GM19035 (cell line): Measurements from ENCODE around the gene CBX5.
"Not testable (repeated sequence)": the region's sequence is repeated elsewhere in the genome, so short reads cannot be mapped to it uniquely, and the experiment has no call there.

Experiments used
- ATAC-seq: cut with Tn5 transposase; IDR thresholded peaks from one replicate; pipeline ENCODE4 v1.9.1; 2021; ENCODE audit not compliant: unreplicated experiment

The CBX5 gene

GRCh38 chr12:54270345-54270744 lies 9.6 kb downstream of the CBX5 start:
- no peak for ATAC-seq

GRCh38 chr12:54266852-54267251 lies 13.1 kb downstream of the CBX5 start:
- no peak for ATAC-seq

- ATAC-seq, result no peak
These were observed 14.5 kb downstream of the CBX5 start for GRCh38 chr12:54265364-54265812.

GRCh38 chr12:54262403-54262925 lies 17.5 kb downstream of the CBX5 start:
- ATAC-seq, result no peak

- ATAC-seq, result no peak
These were observed 18.0 kb downstream of the CBX5 start for GRCh38 chr12:54261815-54262402.

GRCh38 chr12:54259194-54260011 lies 20.5 kb downstream of the CBX5 start:
- no peak for ATAC-seq

- ATAC-seq, result no peak
These were observed 21.7 kb downstream of the CBX5 start for GRCh38 chr12:54258201-54258681.

- ATAC-seq, result no peak
These were observed 22.6 kb downstream of the CBX5 start for GRCh38 chr12:54257332-54257731.

GRCh38 chr12:54253240-54253639 lies 26.7 kb downstream of the CBX5 start:
- no peak for ATAC-seq

GRCh38 chr12:54251667-54252284 lies 28.1 kb downstream of the CBX5 start:
- no peak for ATAC-seq

- ATAC-seq, result no peak
These were observed 30.4 kb downstream of the CBX5 start for GRCh38 chr12:54249489-54249888.

GRCh38 chr12:54246011-54246641 lies 33.8 kb downstream of the CBX5 start:
- ATAC-seq, result no peak

GRCh38 chr12:54240971-54241588 lies 38.8 kb downstream of the CBX5 start:
- peak; percentile 61 for ATAC-seq

GRCh38 chr12:54240129-54240528 lies 39.8 kb downstream of the CBX5 start:
- ATAC-seq, result no peak

- ATAC-seq, result no peak
These were observed 40.3 kb downstream of the CBX5 start for GRCh38 chr12:54239620-54240019.

- ATAC-seq, result no peak
These were observed 41.4 kb downstream of the CBX5 start for GRCh38 chr12:54238531-54238930.

- no peak for ATAC-seq
These were observed 47.1 kb downstream of the CBX5 start for GRCh38 chr12:54232790-54233189.

GRCh38 chr12:54231269-54231668 lies 48.7 kb downstream of the CBX5 start:
- not testable (repeated sequence) for ATAC-seq

- ATAC-seq, result no peak
These were observed 49.4 kb downstream of the CBX5 start for GRCh38 chr12:54230555-54230954.

GRCh38 chr12:54229624-54230212 lies 50.2 kb downstream of the CBX5 start:
- no peak for ATAC-seq
